Endothelial cell of umbilical vein (primary cell): ENCODE results near the gene ELOVL6.

Source experiments
- CTCF ChIP-seq, 2 donors: IDR thresholded peaks; 1 replicate in 1 of 2; 2 replicates in 1 of 2; pipeline ENCODE4 v1.5.1; 2011; ENCODE audit warnings: low read length in 2 of 2, mild to moderate bottlenecking in 2 of 2, moderate library complexity in 2 of 2, control low read depth in 1 of 2, inconsistent platforms in 1 of 2, low read depth in 1 of 2; ENCODE audit not compliant: insufficient read depth in 1 of 2; ENCODE audit errors: extremely low read depth in 1 of 2
- POLR2A ChIP-seq: IDR thresholded peaks from 2 replicates; pipeline ENCODE4 v1.6.1; 2012; ENCODE audit warnings: low read depth, mild to moderate bottlenecking, control low read depth, low read length

DNA sequence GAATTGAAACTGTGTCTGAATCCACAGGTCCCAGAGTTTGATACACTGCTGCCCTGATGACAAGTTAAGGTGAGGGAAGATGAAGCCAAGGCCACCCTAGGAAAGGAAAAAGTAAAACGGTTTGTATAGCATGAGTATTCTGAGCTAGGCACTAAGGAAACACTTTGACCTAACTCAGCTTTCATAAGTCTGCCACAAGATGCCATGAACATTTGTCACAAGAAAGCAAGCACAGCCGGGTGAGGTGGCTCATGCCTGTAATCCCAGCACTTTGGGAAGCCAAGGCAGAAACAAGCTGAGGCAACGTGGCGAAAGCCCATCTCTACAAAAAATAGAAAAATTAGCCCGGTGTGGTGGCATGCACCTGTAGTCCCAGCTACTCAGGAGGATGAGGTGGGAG lies 34.2 kb downstream of the ELOVL6 start:
- TF ChIP-seq CTCF (IDR thresholded peaks at IDR 0.05; ENCODE audit: extremely low read depth in 1 of 2, insufficient read depth in 1 of 2, low read depth in 1 of 2, low read length in 2 of 2): no peak
- no peak for TF ChIP-seq POLR2A
